GM23338 (cell line): ENCODE results near the gene SERPINA3.

Experiments
- CREB1 ChIP-seq: fragments of 250-450 bp; sonication (Bioruptor Pico); IDR thresholded peaks from 2 replicates; pipeline ENCODE4 v1.5.0; 2020; ENCODE audit warnings: low read depth, mild to moderate bottlenecking, moderate library complexity
- EZH2 ChIP-seq: fragments of 200-600 bp; sonication (generic); IDR thresholded peaks from one replicate; pipeline ENCODE4 v1.8.0; 2017; ENCODE audit warnings: antibody characterized with exemption, mild to moderate bottlenecking, low read depth; ENCODE audit not compliant: unreplicated experiment
- EZH2phosphoT487 ChIP-seq: fragments of 200-600 bp; sonication (generic); IDR thresholded peaks from one replicate; pipeline ENCODE4 v1.8.1; 2018; ENCODE audit warnings: antibody characterized with exemption; ENCODE audit not compliant: unreplicated experiment
- POLR2AphosphoS5 ChIP-seq: IDR thresholded peaks from 2 replicates; pipeline ENCODE4 v1.6.1; 2016; ENCODE audit warnings: antibody characterized with exemption, low read depth
- REST ChIP-seq: IDR thresholded peaks from one replicate; pipeline ENCODE4 v1.6.1; 2018; ENCODE audit warnings: antibody characterized with exemption; ENCODE audit not compliant: unreplicated experiment
- ZNF114 ChIP-seq: fragments of 250-450 bp; sonication (Bioruptor Pico); IDR thresholded peaks from 2 replicates; pipeline ENCODE4 v1.5.0; 2020; ENCODE audit warnings: mild to moderate bottlenecking, moderate library complexity
- ZNF331 ChIP-seq: fragments of 250-450 bp; sonication (Bioruptor Pico); IDR thresholded peaks from 2 replicates; pipeline ENCODE4 v1.5.0; 2020; ENCODE audit warnings: low read depth, mild to moderate bottlenecking, moderate library complexity
- TF ChIP-seq, protein P1 (sequence below), 2 experiments: fragments of 200-600 bp in 1 of 2; sonication (generic) in 1 of 2; conservative IDR thresholded peaks; 2 replicates each; pipeline versions ENCODE4 v1.5.1 to v1.6.1; 2016 to 2017; ENCODE audit warnings: antibody characterized with exemption in 2 of 2, low read depth in 2 of 2, mild to moderate bottlenecking in 2 of 2, moderate library complexity in 1 of 2

GRCh38 chr14:94615254-94615653, 3.1 kb downstream of the SERPINA3 start:
- TF ChIP-seq EZH2phosphoT487 (no peak), POLR2AphosphoS5 (no peak), EZH2 (no peak), REST (no peak), ZNF331 (CRISPR knock-in tag) (no peak), ZNF114 (no peak), CREB1 (CRISPR knock-in tag) (no peak)
- TF ChIP-seq, protein P1, sequence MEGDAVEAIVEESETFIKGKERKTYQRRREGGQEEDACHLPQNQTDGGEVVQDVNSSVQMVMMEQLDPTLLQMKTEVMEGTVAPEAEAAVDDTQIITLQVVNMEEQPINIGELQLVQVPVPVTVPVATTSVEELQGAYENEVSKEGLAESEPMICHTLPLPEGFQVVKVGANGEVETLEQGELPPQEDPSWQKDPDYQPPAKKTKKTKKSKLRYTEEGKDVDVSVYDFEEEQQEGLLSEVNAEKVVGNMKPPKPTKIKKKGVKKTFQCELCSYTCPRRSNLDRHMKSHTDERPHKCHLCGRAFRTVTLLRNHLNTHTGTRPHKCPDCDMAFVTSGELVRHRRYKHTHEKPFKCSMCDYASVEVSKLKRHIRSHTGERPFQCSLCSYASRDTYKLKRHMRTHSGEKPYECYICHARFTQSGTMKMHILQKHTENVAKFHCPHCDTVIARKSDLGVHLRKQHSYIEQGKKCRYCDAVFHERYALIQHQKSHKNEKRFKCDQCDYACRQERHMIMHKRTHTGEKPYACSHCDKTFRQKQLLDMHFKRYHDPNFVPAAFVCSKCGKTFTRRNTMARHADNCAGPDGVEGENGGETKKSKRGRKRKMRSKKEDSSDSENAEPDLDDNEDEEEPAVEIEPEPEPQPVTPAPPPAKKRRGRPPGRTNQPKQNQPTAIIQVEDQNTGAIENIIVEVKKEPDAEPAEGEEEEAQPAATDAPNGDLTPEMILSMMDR (conservative IDR thresholded peaks at IDR 0.05; ENCODE audit: low read depth in 2 of 2), result no peak
